ENCODE data around the gene ESD.

Gene ESD

DNA sequence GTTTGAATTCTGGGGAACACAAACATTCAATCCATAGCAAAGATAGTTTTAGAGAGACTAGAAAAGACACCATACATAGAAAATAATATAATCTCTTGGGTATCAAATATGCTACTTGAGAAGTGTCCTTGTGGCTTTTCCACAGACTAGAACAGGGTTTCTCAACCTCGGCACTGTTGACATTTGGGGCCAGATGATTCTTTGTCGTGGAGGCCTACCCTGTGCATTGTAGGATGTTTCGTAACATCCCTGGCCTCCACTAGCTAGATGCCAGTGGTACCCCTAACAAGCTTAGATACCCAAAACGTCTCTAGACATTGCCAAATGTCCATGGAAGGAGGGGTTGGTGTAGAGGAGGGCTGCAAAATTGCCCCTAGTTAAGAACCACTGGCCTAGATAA, 2.2 kb upstream of the ESD start:
- no peak for TF ChIP-seq MYC (IDR thresholded peaks at IDR 0.05; ENCODE audit: low read depth, low read length)
- TF ChIP-seq, protein P1, sequence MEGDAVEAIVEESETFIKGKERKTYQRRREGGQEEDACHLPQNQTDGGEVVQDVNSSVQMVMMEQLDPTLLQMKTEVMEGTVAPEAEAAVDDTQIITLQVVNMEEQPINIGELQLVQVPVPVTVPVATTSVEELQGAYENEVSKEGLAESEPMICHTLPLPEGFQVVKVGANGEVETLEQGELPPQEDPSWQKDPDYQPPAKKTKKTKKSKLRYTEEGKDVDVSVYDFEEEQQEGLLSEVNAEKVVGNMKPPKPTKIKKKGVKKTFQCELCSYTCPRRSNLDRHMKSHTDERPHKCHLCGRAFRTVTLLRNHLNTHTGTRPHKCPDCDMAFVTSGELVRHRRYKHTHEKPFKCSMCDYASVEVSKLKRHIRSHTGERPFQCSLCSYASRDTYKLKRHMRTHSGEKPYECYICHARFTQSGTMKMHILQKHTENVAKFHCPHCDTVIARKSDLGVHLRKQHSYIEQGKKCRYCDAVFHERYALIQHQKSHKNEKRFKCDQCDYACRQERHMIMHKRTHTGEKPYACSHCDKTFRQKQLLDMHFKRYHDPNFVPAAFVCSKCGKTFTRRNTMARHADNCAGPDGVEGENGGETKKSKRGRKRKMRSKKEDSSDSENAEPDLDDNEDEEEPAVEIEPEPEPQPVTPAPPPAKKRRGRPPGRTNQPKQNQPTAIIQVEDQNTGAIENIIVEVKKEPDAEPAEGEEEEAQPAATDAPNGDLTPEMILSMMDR (IDR thresholded peaks at IDR 0.05; ENCODE audit: low read depth, low read length): no peak
- TF ChIP-seq POLR2A (IDR thresholded peaks at IDR 0.05; ENCODE audit: extremely low read depth, insufficient read length): no peak
- TF ChIP-seq, protein P2, sequence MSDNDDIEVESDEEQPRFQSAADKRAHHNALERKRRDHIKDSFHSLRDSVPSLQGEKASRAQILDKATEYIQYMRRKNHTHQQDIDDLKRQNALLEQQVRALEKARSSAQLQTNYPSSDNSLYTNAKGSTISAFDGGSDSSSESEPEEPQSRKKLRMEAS (IDR thresholded peaks at IDR 0.05; ENCODE audit: low read depth, low read length): no peak
- DNase-seq (ENCODE audit: low read depth): peak; percentile 51
- H3K4me3 ChIP-seq (ENCODE audit: low read depth, low read length): no peak overlapping the region

DNA sequence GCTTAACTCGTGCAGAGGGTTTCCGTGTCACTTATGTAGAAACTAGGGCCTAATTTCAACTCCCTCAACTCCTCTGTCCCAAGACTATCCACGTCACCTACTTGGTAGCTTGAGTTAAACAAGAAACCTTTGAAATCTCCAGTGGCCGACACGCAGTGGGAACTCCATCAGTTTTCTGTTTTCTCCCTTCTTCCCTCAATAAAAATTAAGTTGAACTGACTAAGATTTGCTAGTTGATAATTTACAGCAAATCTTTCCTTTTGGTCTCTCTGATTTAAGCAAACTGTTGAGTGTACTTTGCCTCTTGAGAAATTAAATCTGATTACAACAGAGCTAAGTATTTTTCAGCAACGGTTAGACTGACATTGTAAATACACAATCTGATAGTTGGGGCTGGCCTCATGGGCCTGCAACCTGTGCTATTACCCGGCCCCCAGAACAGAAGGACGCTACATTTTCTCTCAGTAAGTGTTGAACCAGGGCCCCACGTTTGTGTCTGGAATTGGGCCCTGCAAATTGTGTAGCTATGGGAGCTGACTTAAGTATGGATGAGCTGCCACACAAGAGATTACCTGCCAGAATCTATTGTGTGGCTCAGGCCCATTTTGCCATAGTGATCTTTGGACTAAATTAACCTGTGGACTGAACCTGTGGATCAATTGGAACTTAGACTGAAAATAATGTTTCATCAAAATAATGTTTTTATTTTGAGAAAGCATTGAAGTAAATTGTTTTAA, 708 bp upstream of the ESD start:
- DNase-seq (ENCODE audit: low read depth): peak; percentile 20
- H3K4me3 ChIP-seq (ENCODE audit: low read depth, low read length): peak overlapping the region; percentile 81
- TF ChIP-seq POLR2A (IDR thresholded peaks at IDR 0.05; ENCODE audit: extremely low read depth, insufficient read length): no peak
- TF ChIP-seq MYC (IDR thresholded peaks at IDR 0.05; ENCODE audit: low read depth, low read length): no peak
- TF ChIP-seq, protein P2 (IDR thresholded peaks at IDR 0.05; ENCODE audit: low read depth, low read length): no peak
- TF ChIP-seq, protein P1 (IDR thresholded peaks at IDR 0.05; ENCODE audit: low read depth, low read length): no peak

DNA sequence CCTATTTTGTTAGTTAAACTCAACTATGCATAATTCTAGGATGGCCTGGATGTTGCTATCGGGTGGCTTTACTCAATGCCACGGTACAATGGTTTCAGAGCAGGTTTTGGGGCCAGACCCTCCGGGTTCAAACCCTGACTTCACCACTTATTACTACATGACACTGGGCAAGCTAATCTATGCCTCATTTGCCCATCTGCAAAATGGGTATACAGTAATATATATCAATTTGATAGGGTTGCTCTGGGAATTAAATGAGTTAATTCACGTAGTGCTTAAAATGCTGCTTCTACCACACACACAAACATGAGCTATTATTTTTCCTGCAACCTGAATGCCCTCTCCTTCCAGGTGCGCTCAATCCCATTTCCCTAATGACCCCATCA, 839 bp downstream of the ESD start:
- H3K4me3 ChIP-seq (ENCODE audit: low read depth, low read length): peak overlapping the region; percentile 81
- DNase-seq (ENCODE audit: low read depth): peak; percentile 10
- TF ChIP-seq, protein P2 (IDR thresholded peaks at IDR 0.05; ENCODE audit: low read depth, low read length): no peak
- TF ChIP-seq MYC (IDR thresholded peaks at IDR 0.05; ENCODE audit: low read depth, low read length) (no peak), POLR2A (IDR thresholded peaks at IDR 0.05; ENCODE audit: extremely low read depth, insufficient read length) (no peak)
- TF ChIP-seq, protein P1 (IDR thresholded peaks at IDR 0.05; ENCODE audit: low read depth, low read length): no peak

DNA sequence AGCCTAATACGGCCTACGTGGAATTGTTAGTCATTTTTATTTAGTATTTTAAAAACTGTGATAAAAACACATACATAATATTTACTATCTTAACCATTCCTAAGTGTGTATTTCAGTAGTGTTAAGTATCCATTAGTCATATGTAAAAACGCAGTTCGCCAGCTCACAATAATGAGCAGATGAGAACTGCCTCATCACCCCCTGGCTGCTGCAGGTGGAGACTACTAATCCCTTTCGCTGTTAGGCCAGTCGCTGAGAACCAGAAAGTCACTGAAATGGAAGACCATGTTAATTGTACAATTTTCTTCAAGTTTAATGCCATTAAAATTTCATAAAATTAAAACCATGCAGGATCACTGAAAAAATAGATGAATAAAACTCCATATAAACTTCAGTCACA, 1.6 kb downstream of the ESD start:
- peak; percentile 20 for DNase-seq (ENCODE audit: low read depth)
- peak overlapping the region; percentile 81 for H3K4me3 ChIP-seq (ENCODE audit: low read depth, low read length)
- TF ChIP-seq MYC (IDR thresholded peaks at IDR 0.05; ENCODE audit: low read depth, low read length): no peak
- no peak for TF ChIP-seq POLR2A (IDR thresholded peaks at IDR 0.05; ENCODE audit: extremely low read depth, insufficient read length)
- TF ChIP-seq, protein P1 (IDR thresholded peaks at IDR 0.05; ENCODE audit: low read depth, low read length): no peak
- TF ChIP-seq, protein P2 (IDR thresholded peaks at IDR 0.05; ENCODE audit: low read depth, low read length): no peak

DNA sequence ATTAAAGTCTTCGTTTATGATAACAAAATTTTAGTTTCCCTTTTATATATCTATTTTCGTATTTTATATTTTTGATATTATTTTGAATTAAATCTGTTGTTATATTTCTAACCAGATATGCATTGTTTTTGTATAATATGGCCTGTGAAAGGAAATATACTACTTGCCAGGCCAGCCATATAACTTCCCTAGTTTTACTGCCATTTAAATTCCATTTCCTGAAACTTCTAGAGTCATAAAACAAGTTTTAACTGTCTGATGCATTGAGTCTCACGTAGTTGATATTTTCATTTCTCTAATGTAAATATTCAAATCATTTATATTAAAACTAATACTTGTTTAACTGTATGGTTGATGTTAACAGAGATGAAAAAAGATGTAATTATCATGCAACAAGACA, 13.5 kb downstream of the ESD start:
- H3K4me3 ChIP-seq (ENCODE audit: low read depth, low read length): no peak overlapping the region
- no peak for TF ChIP-seq MYC (IDR thresholded peaks at IDR 0.05; ENCODE audit: low read depth, low read length)
- TF ChIP-seq POLR2A (IDR thresholded peaks at IDR 0.05; ENCODE audit: extremely low read depth, insufficient read length): no peak
- TF ChIP-seq, protein P1 (IDR thresholded peaks at IDR 0.05; ENCODE audit: low read depth, low read length): no peak
- TF ChIP-seq, protein P2 (IDR thresholded peaks at IDR 0.05; ENCODE audit: low read depth, low read length): no peak
- no peak for DNase-seq (ENCODE audit: low read depth)
